GM19463 (cell line): ENCODE measurements around the gene LEPROT.
"Not testable (repeated sequence)": the region's sequence is repeated elsewhere in the genome, so short reads cannot be mapped to it uniquely, and the experiment has no call there.

Source experiments
- ATAC-seq: cut with Tn5 transposase; IDR thresholded peaks from one replicate; pipeline ENCODE4 v1.9.1; 2021; ENCODE audit warnings: mild to moderate bottlenecking, moderate library complexity; ENCODE audit not compliant: unreplicated experiment

LEPROT gene, protein sequence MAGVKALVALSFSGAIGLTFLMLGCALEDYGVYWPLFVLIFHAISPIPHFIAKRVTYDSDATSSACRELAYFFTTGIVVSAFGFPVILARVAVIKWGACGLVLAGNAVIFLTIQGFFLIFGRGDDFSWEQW

DNA sequence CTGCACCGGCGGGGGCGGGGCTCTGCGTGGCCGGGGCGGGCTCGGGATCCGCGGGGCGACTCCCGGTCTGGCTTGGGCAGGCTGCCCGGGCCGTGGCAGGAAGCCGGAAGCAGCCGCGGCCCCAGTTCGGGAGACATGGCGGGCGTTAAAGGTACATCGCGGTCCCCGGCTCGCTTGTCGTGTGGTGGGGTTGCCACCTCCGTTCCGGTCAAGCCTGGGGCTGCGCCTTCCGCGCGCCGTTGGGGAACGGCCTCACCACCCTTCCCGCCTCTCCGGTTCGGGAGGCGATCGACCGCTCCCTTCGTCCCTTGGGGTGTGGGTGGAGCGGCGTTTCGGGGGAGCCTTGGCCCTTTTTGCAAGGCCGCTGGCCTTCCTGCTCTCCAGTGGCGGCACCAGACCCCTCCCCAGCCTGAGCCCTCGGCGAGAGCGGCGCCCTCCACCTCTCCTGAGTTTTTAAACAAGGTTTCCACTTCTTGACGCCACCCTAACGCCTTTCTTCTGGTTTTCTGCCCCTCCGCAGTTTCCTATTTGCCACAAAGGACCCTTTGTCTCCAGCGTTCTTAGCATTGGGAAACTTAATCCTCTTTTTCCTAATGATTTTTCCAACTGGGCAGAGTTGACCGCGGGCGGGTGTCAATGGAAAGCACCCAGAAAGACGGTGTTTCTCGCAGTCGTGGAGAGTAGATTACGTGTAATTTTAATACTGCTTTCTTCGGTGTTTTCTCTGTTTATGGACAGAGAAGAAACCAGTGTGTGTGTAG, at the start of gene LEPROT, which contains the start of gene LEPR:
LEPROT (plus strand) TSS at position 79 of the 761 bp plus-strand sequence; CDS start at position 136, 57 bp downstream.
LEPR (plus strand) TSS at position 79 of the 761 bp plus-strand sequence. CDS start 144,898 bp downstream, outside the sequence.
- ATAC-seq = peak; percentile 53

DNA sequence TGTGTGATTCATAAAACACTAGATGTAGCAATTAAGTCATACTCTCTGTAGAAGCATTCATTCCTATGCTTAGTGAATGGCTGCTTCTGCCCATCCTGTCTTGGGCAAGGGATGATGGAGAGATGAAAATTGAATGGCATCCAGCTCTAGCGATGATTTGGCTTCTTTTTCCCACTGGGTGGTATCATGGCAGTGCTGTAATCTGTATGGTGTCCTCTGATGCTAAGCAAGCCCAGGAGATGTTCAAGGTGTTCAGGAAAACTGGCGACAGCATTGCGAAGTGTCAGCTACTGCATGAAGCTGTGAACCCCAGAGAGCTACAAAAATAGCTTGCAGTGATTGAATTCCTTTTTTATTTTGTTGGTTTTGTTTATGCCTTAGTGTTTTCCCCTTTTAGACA, 48.9 kb upstream of the LEPROT start:
- no peak for ATAC-seq

DNA sequence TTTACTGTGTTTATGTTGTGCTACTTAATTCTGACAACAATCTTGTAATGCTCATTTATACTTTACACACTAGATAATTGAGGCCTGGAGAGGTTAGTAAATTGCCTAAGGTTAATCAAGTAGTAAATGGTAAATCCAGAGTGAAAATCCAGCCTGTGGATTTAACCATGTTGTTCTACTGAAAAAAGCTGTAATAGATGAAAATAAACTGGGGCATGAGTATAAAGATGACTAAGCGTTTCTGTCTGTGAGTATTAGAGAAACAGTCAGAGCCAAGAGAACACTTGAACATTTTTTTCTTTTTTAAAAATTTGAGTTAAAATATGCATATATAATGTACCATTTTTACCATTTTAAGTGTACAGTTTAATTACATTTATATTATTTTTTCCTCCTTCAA, 47.9 kb upstream of the LEPROT start:
- ATAC-seq = no peak

DNA sequence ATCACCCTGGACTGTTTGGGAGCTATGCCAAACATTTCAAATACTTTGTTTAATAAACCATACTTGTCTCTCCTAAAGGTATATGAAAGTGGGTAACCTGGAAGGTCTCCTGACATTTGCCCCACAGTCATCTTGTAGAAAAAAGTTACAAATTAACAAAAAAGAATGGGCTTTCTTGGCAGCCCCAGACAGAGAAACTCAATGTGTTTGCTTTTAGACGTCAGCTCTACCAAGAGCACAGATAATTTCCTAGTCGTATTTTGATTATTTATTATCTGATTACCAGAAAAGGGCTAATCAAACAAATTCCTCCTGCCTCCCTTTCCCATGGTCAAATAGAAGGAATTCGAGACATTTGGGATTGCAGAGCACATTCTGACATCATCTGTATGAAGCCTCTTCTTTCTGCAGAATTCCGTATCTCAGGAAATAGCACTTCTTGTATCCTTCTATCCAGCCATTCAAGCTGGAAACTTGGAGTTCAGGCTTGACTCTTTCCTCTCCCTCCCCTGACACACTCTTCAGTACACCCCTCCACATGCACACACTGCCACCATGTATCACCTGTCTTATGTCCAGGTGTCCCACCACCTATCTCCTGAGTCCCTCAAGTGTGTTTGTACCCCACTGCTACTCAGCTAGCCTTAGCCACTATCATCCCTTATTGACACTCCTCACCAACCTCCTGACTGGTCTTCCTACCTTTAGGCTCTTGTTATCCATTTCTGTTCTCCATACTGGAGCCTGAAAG, 42.8 kb upstream of the LEPROT start:
- no peak for ATAC-seq

DNA sequence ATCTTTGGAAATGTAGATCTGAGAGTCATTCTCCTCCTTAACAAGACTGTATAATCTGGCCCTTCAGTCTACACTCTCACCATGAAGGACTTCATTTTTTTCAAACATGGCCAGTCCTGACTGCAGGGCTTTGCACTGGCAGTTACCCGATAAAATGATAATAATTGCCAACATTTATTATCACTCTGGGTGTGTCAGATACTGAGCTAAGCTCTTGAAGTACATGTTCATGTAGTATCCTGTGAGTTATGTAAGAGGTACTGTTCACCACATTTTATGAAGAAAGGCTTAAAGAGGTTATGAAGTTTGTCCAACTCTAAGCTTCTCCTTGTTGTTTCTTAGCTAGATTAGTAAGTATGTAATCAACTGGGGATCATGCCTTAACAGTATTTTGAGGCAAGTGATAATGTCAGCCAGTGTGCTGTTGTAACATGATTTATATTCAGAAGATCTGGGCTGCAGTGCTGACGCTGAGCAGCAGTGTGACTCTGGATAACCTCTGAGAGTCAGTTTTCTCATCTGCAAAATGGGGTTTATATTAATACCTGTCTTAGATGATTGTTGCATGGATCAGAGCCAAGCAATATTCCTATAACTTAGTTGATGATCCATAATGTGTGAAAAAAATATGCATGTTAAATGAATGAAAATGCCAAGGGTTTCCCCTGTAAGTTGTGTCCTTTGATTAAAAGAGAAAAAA, 42.1 kb upstream of the LEPROT start:
- ATAC-seq = no peak

DNA sequence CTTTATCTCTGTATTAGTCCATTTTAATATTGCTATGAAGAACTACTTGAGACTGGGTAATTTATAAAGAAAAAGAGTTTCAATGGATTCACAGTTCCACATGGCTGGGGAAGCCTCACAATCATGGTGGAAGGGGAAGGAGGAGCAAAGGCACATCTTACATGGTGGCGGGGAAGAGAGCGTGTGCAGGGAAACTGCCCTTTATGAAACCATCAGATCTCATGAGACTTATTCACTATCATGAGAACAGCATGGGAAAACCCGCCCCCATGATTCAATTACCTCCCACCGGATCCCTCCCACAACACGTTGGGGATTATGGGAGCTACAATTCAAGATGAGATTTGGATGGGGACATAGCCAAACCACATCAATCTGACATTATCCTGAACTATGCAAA, 36.0 kb upstream of the LEPROT start:
- ATAC-seq = not testable (repeated sequence)

DNA sequence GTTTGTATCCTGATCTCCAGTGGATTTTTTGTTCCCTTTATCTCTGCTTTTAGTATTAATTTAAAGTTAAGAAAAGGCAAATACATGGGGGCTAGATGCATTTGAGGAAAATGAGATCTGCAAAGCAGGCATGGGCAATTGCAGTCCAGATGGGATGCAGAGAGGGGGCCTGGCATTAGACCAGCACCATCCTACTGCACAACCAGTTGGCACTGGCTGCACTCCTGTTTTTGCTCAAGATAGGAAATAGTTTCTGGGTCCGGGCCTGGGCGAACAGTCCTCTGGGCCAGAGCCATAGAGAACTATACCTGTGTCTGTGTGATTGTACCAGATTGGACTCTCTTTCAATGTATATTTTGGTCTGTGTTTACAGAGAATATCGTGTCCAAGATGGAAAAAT, 34.0 kb upstream of the LEPROT start:
- no peak for ATAC-seq

DNA sequence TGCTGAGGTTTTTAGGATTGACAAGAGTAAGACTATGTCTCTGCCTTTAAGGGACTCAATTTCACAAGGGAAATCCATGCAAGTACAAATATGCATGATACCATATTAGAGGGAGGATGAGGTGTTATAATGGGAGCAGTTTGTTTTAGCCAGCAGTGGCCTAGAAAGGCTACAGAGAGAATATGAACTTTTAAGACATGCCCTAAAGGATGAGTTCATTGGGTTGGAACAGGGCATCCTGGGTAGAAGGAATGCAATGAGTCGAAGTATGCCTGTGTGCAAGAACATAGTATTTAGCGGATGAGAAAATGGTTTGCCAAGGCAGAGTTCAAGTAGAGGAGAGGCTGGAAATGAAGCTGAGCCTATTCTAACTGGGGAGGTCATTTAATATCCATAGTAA, 32.6 kb upstream of the LEPROT start:
- ATAC-seq = no peak

DNA sequence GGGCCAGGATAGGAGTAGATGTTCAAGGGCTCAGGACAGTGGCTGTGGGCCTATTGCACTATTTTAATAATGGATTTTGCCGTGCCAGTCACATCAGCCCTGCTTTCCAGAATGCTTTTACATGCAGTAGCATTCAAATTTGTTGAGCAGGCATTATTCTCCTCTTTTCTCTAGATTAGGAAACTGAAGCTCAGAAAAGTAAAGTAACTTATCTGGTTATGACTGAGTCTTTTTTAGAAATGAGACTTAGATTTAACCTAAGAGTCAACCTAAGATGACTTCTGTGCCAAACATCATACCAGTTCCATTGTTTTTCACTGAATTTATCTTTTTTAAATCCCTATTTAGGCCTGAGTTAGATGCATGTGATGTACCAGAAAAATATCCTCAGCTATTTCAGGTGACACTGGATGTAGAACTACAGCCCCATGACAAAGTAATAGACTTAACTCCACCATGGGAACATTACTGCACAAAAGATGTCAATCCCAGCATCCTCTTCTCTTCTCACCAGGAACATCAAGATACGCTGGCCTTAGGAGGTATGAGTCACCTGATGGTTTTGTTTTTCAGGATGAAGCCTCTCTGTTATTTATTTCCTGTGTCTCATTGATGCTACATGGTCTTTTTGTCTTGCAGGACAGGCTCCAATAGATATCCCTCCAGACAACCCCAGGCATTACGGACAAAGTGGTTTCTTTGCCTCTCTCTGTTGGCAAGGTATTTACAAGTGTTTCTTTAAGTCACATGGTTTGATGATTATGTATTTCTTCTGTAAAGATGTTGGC, 31.4 kb upstream of the LEPROT start:
- ATAC-seq = no peak

DNA sequence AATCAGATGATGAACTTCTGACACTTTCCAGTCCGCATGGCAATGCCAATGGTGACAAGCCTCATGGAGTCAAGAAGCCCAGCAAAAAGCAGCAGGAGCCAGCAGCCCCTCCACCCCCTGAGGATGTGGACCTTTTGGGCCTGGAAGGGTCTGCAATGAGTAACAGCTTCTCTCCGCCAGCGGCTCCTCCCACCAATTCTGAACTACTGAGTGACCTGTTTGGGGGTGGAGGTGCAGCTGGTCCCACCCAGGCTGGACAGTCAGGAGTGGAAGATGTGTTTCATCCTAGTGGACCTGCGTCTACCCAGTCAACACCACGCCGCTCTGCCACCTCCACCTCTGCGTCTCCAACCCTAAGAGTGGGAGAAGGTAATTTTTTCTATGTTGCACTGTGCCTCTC, 28.0 kb upstream of the LEPROT start:
- ATAC-seq = no peak

DNA sequence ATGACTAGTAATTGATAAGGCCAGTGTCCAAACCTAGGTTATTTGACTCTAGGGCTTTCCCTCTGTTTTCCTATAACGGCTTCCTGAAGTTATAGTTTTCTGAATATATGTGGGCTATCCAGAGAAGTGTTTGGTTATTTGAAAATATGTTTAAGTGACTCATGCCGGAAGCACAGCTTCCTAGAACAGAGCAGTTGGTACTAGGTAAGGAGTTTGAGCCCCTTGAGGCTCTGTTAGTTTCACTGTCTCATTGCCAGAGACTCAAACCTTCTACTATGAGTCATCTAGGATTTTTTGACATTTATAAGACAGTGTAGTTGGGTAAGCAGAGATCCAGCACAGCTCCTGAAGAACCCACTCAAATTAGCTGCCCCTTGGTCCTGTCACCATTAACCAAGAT, 27.1 kb upstream of the LEPROT start:
- ATAC-seq = peak; percentile 96

DNA sequence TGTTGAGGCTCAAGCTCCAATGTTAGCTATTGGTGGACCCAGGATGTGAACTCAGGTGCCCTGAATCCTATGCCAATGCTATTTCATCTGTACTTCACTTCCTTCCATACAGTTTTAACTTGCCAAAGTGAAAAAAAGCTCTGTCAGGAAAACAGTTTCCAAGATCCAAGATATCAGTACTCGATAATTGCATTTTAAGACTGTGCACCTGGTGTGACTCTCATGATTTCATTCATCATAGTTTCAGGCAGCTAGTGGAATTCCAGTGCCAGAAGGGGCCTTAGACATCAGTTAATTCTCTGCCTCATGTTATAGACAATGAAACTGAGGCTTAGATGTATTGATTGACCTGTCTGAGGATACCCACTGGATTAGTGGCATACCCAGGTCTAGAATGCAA, 26.5 kb upstream of the LEPROT start:
- ATAC-seq = no peak

DNA sequence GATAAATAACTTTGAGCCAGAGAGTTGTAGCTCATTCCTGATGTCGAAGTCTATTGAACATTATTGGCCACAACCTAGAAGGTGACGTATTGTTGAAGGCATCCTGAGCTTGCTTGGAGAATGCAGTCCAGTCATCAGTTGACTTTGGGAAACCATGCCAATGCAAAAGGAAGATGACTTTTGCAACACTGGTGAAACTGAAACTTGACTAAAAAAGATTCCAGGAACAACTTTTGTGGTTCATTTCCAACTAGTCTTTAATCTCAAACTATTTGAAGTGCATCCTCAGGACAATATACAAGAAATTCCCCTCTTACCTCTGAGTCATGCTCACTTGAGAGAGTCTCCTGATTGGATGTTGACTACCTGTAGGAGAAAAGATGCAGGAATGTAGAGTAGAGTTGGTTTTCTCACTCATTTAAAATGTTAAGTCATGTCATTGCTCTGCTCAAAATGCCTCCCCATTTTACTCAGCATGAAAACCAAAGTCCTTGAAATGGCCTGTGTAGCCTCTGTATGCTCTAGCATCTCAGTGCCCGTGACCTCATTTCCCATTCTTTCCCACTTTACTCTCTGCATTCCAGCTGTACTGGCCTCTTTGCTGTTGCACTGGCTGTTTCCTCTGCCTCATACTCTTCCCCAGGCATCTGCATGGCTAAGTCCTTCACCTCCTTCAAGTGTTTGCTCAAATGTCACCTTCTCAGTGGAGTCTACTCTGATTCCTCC, 24.4 kb upstream of the LEPROT start:
- ATAC-seq = no peak

DNA sequence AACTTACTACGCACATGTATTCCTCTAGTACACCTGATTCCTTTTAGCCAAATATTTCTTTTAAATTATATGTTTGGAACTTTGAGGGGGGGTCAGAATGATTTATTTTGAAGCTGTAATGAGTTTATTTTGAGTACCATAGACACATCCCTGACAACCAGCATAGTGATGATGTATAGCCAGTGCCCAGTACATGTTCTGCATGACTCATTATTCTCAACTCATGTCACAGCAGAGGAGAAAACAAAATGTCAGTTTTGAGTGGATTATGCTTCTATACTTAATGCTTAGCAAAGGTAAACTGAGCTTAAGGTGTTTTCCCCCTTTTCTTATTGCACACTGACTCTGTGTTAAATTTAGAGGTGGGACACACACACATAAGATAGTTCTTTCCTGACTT, 22.4 kb upstream of the LEPROT start:
- ATAC-seq = no peak

DNA sequence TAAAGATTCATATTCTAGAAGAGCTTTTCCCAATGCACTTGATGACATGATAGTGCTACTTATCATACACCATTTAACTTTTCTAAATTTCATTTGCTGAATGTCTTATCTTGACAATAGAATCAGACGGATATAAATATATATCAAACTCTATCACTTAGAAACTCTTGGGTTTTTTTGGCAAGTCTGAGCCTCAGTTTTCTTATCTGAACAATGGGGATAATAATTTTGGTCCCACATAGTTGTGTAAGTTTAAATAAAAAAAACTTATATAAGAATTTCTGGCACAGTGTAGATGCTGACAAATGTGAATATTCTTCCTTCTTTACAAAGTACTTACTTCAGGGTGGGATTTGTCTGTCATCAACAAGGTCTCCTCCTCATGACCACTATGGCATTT, 21.5 kb upstream of the LEPROT start:
- no peak for ATAC-seq

DNA sequence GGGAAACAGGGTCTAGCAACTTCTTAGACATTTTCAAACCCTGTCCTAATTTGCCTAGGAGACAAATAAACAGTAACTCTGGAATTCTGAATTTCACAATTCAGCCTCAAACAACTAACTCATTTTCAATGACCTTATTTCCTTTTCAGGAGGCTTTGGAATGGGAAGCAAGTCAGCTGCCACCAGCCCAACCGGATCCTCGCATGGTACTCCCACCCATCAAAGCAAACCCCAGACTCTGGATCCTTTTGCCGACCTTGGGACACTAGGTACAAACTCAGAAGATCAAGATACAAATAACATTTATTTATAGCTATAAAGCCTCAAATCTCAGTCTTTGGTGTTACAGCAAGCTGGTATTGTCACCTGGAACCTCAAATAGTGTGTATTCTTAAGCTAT, 18.9 kb upstream of the LEPROT start:
- no peak for ATAC-seq

DNA sequence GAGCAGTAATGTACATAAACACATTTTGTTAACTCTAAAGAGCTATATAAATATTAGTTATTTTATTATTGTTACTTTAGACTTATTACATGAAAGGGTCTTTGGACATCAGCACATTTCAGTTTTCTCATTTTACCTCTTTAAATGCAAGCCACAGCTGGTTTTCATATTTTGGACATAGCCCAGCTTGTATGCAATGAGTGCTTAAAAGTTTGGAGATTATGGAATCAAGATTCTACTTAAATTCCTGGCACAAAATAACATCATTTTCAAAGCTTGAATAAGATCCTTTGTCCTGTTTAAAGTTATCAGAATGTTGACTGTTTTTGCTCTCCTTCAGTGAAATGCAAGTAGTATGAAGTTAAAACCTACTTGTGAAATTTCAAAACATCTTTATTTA, 15.5 kb upstream of the LEPROT start:
- no peak for ATAC-seq

DNA sequence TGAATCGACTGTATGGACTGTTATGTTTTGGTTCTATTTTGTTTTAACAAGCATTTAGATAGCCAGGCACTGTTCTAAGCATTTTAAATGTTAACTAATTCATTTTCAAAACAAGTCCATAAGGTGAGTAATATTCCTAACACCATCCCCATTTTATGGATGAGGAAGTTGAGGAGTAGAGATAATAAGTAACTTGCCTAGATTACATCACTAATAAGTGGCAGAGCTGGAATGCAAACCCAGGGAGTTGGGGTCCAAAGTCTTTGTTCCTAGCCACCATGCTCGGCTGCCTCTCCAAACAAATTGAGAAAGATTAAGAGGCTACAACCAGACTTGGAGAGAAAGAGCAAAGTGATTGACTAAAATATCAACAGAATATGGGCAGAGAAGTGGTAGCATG, 12.6 kb upstream of the LEPROT start:
- no peak for ATAC-seq

DNA sequence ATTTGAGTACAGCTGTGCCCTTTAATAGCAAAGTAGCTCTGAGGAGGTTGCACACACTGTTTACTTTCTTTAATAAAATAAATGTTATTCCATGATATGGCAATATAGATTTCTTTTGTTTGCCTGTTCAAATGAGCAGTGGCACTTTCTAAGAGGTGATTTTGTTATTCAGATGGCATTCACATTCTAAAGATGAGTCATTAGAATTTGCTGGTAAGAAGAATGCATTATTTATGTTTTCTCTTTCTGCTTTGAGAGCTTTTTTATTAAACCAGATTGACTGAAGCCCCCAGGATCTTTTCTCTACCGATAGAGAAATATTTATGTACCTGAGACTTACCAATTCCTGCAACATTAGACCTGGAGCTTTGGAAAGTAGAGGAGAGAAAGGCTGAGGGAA, 11.2 kb upstream of the LEPROT start:
- no peak for ATAC-seq

DNA sequence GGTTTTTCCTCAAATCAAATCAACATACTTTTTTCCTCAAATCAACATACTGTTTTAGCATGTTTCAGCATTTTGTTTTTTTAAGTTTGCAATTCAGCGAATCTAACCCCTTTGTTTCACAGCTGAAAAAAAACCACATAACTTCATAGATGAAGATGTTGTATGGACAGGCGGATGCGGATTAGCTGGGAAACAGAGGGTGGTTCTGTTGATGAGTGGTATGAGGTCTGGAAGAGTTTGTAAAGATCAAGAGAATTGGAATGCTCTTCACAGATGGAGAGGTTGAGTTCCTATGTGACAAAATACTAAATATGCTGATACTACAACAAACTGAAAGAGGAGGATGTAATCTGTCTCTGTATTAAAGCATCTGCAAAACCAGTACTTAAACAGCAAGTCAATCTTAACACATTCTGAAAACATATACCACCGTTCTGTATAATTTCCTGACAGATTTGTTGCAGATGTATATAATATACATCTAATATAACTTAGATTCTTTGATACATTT, 10.6 kb upstream of the LEPROT start:
- no peak for ATAC-seq
